ENCODE measurements around the gene DAPK2.
A peak's percentile ranks its signal among the peaks of the same experiment; 100 is the strongest.

Gene DAPK2

GRCh38 chr15:63994073-63994600 lies 52.1 kb downstream of the DAPK2 start:
- DNase-seq, result no peak

GRCh38 chr15:63992300-63992699 lies 54.0 kb downstream of the DAPK2 start:
- DNase-seq, result no peak

DNA sequence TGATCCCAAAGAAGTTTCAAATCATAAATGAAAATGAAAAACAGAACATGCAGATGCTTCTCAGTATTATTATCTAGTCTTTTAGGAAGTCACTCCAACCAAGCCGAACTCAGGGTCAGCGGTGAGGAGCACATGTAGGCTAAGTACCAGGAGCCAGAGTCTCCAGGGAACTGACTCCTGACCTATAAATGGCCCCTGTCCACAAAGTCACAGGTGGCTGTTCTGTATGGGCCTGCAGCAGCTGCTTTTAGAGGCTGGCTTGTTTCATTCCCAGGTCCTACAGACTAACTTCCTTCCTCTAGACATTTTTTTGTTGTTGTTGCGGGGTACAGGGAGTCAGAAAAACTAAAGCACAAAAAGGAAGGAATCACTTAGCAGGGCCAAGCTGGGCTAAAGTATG lies 54.6 kb downstream of the DAPK2 start:
- no peak for DNase-seq

GRCh38 chr15:63990454-63990853 lies 55.8 kb downstream of the DAPK2 start:
- no peak for DNase-seq

- DNase-seq, result no peak
These were observed 58.4 kb downstream of the DAPK2 start for GRCh38 chr15:63987796-63988378.

DNA sequence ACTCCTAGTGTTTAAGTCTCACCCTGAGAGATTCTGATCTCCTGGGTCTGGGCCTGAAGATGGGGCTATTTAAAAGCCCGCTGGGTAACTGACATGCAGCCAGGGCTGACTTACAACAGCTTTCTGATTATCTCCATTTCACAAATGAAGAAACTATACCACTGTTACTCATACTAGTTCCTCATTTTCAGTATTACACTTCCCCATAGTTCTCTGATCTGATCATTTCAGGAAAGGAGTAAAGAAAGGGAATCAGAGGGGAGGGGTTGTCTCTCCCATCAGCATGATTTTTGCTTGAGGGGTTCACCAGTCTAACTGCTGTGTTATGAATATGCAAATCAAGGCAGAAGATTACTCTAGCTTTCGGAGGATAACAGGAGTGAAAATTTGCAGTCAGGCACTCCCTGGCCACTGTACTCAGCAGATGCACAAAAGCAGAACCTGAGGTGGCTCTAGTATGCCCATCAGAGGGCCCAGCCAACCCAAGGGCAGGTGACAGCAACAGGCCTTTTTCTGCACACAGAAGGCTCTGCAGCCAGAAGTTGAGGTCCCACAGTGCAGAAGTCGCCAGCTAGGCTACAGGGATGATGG lies 59.4 kb downstream of the DAPK2 start:
- DNase-seq, result no peak

GRCh38 chr15:63986185-63986680 lies 60.1 kb downstream of the DAPK2 start:
- DNase-seq, result no peak

DNA sequence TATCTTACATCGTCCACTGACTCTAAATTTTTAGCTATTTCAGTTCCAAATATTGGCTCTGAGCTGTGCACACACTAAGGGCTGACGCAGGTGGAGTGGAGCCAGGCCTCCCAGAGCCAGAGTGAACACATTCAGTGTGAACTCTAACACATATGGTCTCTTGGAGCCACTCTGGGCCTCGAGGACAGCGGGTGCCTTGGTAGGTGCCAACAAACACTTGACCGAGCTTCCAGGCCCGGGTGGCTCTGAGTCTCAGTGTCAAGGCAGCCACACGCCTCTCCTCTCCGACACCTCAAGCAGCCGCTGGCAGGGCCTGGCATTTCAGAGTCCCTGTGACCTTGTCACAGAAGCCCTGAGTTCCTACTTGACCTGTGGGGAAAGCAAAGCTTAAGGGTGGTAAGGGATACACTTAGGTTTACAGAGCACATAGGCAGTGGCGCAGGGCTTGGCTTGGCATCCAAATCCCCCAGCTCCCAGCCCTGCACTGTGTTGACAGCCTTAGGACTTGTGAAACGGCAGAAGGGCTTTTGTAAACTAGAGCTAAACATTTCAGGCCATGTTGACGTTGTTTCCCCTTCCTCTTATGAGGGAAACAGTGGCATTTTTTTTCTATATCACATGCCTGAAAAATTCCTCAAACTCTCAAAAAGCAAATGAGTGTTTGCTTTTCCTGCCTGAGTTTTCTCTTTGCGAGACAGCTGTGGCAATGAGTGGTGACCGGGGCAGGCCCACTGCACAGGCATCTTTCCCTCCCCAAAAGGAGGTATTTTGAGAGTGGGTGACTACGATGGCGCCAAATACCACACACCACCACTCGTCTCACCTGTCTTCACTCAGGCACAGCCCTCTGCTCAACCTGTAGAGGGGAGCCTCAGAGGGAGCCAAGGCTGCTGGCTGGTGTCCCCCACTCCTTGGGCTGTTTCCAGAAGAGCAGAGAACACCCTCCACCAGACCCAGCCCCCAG lies 60.8 kb downstream of the DAPK2 start:
- no peak for DNase-seq

DNA sequence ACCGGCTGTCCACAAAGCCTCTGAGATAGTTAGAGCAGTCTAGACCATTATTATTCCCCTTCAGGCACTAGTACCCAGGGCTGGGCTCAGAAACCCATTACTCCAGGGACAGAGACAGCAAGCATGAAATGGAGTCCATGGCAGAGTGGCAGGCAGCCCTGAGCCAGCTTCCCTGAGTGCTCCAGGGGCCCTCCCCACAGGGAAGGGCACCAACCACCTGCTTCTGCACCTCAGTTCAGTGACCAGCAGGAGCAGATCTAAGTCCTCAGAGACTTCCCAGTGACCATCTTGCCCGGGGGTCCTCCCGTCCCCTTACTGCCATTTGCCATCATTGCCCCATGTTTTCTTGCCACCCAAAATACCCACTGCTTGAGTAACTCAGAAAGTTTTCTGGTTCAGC lies 62.0 kb downstream of the DAPK2 start:
- DNase-seq, result no peak

DNA sequence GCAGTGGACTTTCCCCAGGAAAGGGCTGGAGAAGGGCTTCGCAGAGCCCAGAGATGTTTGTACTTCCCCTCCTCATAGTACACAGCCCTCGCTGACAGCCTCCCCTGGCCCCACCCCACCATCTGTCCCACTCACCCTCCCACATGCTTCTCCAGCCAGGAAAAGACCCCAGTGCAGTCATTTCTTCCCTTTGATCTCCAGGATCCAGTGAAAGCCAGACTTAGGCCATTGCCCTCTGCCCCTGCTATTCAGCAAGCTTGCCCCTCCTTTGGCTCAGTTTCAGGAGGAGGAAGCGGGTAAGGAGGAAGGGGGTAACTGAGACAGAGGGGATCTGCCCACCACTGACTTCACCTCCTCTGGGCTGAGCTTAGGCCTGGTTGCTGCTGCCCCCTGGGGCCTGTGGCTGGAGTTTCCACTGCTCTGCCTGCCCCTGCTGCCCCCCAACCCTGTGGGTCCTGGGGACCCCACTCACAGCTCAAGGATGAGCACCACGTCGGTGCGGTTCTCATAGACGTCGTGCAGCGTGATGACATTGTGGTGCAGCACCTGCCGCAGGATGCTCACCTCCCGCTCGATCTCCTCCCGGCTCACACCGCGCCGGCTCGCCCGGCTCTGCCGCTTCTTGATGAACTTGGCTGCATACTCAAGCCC lies 63.1 kb downstream of the DAPK2 start:
- DNase-seq, result no peak

DNA sequence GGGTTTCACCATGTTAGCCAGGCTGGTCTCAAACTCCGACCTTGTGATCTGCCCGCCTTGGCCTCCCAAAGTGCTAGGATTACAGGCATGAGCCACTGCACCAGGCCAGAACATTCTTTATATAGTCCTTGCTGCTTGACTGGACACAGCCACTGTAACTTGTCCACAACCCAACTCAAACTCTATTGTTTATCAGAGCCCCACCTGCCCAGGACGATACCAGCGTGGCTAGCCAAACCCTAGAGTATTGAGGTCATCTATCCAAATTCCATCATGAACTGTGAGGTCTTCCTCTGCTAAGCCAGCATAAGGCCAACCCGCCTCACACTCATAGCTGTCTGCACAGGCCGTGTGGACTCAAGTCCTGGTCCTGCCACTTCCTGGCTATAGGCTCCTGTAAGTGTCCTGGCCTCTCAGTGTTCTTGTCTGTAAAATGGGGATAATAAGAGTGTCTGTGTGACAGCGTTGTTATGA lies 63.9 kb downstream of the DAPK2 start:
- DNase-seq, result no peak

GRCh38 chr15:63981596-63982320 lies 64.5 kb downstream of the DAPK2 start:
- DNase-seq, result no peak

DNA sequence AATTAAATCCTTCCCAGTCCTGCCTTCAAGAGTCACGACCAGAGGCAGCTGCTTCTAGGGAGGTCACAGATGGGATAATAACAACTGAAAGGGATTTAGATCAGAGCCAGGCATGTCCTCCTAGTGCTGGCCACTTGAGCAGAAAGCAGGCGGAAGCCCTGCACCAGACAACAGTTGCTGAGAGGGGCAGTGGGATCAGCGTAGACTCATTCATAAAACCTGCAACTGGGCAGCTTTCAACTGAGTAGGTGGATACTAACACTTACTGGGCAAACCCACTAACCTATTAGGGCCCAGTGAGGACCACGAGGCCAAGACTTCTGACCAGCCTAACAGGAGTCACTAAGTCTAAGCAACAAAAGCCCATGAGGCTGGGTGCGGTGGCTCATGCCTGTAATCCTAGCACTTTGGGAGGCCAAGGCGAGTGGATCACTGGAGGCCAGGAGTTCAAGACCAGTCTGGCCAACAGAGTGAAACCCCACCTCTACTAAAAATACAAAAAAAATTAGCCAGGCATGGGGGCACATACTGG lies 67.0 kb downstream of the DAPK2 start:
- DNase-seq, result no peak

DNA sequence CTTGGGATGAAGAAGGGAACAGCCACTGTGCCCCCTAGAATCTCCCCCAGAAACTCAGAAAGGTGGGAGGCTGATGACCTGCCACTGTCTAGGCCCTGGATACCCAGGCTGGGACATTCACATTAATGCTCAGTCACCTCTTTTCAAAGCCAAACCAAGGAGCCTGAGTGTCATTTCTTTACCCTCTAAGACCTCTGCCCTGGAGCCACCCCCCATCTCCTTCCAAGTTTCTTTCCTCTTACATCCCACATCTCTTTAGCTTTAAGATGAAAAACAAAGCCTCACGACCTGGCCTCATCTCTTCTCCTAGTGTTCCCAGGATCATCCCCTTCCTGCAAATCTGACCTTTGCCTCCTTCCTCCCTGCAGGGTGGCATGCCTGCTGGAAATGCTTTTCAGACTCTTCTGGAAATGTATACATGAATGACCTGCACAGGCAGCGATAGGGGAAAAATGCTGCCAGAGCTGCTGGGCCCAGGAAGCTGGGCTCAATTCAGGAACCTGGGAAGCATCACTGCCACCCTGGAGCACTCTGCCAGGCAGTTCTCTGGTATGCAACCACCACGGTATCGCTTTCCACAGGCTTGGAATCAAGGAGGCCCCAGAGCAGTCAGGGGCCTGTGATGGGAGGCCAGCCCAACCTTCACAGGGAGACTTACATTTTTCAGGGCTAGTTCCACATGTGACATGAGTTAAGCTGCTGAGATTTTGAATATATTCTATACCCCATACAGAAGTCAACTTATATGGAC lies 67.6 kb downstream of the DAPK2 start:
- no peak for DNase-seq

- no peak for DNase-seq
These were observed 69.2 kb downstream of the DAPK2 start for GRCh38 chr15:63977119-63977518.

DNA sequence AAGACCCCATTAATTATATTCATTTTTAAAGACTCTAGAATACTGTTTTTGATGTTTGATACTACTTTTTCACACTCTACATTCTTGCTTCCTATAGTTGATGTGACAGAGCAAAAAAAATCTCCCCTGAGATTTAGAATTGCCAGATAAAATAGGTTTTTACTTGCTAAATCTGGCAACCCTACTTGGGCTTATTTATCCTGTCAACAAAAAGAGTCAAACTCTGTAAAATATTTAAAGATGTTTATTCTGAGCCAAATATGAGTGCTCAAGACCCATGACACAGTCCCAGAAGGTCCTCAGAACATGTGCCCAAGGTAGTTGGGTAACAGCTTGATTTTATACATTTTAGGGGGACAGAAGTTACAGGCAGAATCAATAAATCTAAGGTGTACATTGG lies 72.3 kb downstream of the DAPK2 start:
- DNase-seq, result no peak

DNA sequence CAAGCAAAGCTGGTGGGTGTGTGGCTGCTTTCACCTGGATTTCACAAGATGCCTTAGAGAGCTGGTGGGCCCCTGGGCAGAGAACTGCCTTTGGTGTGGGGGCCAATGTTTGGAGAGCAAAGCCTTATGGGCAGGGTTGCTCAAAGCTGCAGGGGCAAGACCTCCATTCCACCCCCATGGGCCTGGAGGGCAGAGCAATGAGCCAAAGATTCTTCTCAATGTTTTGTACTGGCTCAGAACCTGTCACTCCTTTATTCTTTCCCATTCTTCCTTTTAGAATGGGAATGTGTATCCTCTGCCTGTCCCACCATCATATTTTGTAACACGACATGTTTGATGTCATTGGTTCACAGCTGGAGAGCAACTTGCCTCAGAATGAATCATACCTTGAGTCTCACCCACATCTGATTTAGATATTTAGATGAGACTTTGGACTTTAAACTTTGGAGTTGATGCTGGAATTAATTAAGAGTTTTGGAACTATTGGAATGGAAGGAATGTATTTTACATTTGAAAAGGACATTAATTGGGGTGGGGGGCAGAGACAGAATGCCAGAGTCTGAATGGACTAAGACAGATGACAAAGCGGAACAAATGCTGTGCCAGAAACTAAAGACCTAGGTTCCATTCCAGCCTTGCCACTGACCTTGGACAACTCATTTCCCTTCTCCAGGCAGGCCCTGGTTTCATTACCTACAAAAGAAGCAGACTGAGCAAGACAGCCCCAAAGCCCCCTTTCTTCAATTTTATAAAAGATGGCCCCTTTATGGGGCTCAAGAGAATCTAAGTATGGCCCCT lies 72.9 kb downstream of the DAPK2 start:
- DNase-seq, result no peak

GRCh38 chr15:63972801-63973200 lies 73.5 kb downstream of the DAPK2 start:
- DNase-seq, result no peak

- no peak for DNase-seq
These were observed 74.4 kb downstream of the DAPK2 start for GRCh38 chr15:63971904-63972303.

DNA sequence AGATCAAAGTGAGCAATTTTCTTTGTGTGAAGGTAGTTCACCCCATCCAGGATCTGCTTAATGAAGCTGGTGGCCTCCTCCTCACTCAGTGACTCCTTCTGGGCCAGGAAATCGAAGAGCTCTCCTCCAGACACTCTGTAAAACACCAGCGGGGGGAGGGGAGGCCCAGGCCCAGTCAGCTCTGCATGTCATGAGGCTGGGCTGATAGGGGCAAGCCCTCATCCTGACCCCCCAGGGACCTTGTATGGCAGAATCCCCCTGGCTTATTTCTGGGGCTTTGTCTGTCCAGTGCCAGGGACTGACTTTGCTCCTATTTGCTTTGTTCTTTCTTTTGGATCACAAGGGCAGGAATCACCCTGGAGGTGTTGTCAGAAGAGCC lies 74.9 kb downstream of the DAPK2 start:
- peak; percentile 66 for DNase-seq
